Keratinocyte (primary cell): ENCODE results near the gene WDR82. TPM values are rescaled to one million over a fixed set of nuclear protein-coding genes. Genes with fewer than 3 reads are reported as not detected.

Experiments used
- DNase-seq: peaks from one replicate; pipeline ENCODE4 v3.0.0-alpha.2; 2011; ENCODE audit warnings: low read depth, missing footprints, low spot score
- FAIRE-seq: peaks from 2 replicates; lab custom pipeline; 2011; peaks lifted over from hg19 to GRCh38; lab: Jason Lieb, UNC
- H2AFZ ChIP-seq: 2 replicates; pipeline ENCODE4 v1.6.0; 2012; ENCODE audit warnings: low read length, control low read depth, inconsistent platforms; ENCODE audit not compliant: control insufficient read depth
- H3K27ac ChIP-seq: 2 replicates; pipeline ENCODE4 v1.5.1; 2011; ENCODE audit warnings: low read length; ENCODE audit not compliant: control insufficient read depth, insufficient read depth
- H3K27me3 ChIP-seq: 3 replicates; pipeline ENCODE4 v1.6.0; 2011; ENCODE audit warnings: low read length; ENCODE audit not compliant: control insufficient read depth, insufficient read depth; ENCODE audit errors: extremely low read depth
- H3K36me3 ChIP-seq, 2 experiments: 2 replicates in 1 of 2; 3 replicates in 1 of 2; pipeline ENCODE4 v1.5.1; 2011; ENCODE audit warnings: low read length in 2 of 2, mild to moderate bottlenecking in 1 of 2; ENCODE audit not compliant: control insufficient read depth in 2 of 2, insufficient read depth in 2 of 2; ENCODE audit errors: extremely low read depth in 1 of 2
- H3K4me1 ChIP-seq: 3 replicates; pipeline ENCODE4 v1.5.1; 2011; ENCODE audit warnings: low read length; ENCODE audit not compliant: control insufficient read depth, insufficient read depth; ENCODE audit errors: extremely low read depth
- H3K4me2 ChIP-seq: 3 replicates; pipeline ENCODE4 v1.6.0; 2011; ENCODE audit warnings: low read depth, low read length; ENCODE audit not compliant: control insufficient read depth, insufficient read depth; ENCODE audit errors: extremely low read depth
- H3K4me3 ChIP-seq, 3 experiments: fragments of 200-600 bp in 1 of 3; sonication (generic) in 1 of 3; 2 replicates in 2 of 3; 3 replicates in 1 of 3; pipeline ENCODE4 v1.5.1; 2011 to 2016; ENCODE audit warnings: low read length in 3 of 3, mild to moderate bottlenecking in 3 of 3, control low read depth in 2 of 3, inconsistent platforms in 1 of 3, low read depth in 1 of 3, mixed read lengths in 1 of 3, mixed run types in 1 of 3, moderate library complexity in 1 of 3; ENCODE audit not compliant: control insufficient read depth in 2 of 3, insufficient read depth in 2 of 3; ENCODE audit errors: extremely low read depth in 1 of 3
- H3K79me2 ChIP-seq: 2 replicates; pipeline ENCODE4 v1.6.0; 2012; ENCODE audit warnings: low read length; ENCODE audit not compliant: control insufficient read depth, insufficient read depth
- H3K9ac ChIP-seq: 3 replicates; pipeline ENCODE4 v1.6.0; 2011; ENCODE audit warnings: low read length; ENCODE audit not compliant: control insufficient read depth, insufficient read depth; ENCODE audit errors: extremely low read depth
- H3K9me1 ChIP-seq: 3 replicates; pipeline ENCODE4 v1.6.0; 2011; ENCODE audit warnings: low read length; ENCODE audit not compliant: control insufficient read depth, insufficient read depth; ENCODE audit errors: extremely low read depth
- H3K9me3 ChIP-seq: 2 replicates; pipeline ENCODE4 v1.5.1; 2012; ENCODE audit warnings: low read depth, low read length; ENCODE audit not compliant: control insufficient read depth
- H4K20me1 ChIP-seq: 3 replicates; pipeline ENCODE4 v1.6.0; 2011; ENCODE audit warnings: low read length; ENCODE audit not compliant: control insufficient read depth, insufficient read depth; ENCODE audit errors: extremely low read depth
- EZH2 ChIP-seq: IDR thresholded peaks from one replicate; pipeline ENCODE4 v1.6.1; 2012; ENCODE audit warnings: inconsistent platforms, mild to moderate bottlenecking, low read length, moderate library complexity
- dilution Hi-C: fragments of 300-500 bp; cut with MboI; formaldehyde crosslinking; loops from one replicate; pipeline ENCODE4 v1.7.0; 2020; ENCODE audit warnings: low sequenced_read_pairs; ENCODE audit not compliant: extremely low pct_ligation_motif_present
- polyA plus RNA-seq, 5 experiments: library from polyadenylated mRNA; depleted of rRNA in 3 of 5; stranded (reverse) in 3 of 5; stranded (forward) in 1 of 5; unstranded in 1 of 5; fragments of >200 nt; gene quantifications; 1 replicate in 1 of 5; 2 replicates in 3 of 5; 3 replicates in 1 of 5; pipeline versions ENCODE4 v1.2.1 to v1.2.3, GENCODE V29; 2011 to 2012; ENCODE audit warnings: missing spikeins in 2 of 5, low read depth in 1 of 5, low replicate concordance in 1 of 5
- TF ChIP-seq, protein P1 (sequence below), 3 experiments: IDR thresholded peaks in 1 of 3; conservative IDR thresholded peaks in 1 of 3; optimal IDR thresholded peaks in 1 of 3; 2 replicates in 2 of 3; 3 replicates in 1 of 3; pipeline versions ENCODE3 to v1.5.1; 2011; ENCODE audit warnings: low read length in 3 of 3, mild to moderate bottlenecking in 3 of 3, moderate library complexity in 2 of 3, control low read depth in 1 of 3, inconsistent platforms in 1 of 3; ENCODE audit not compliant: insufficient read depth in 2 of 3; ENCODE audit errors: extremely low read depth in 1 of 3

The WDR82 gene
- polyA plus RNA-seq, 1 donor (not counting 4 experiments of a cell fraction or from before 2014, with no cell fraction given), result 75.1 TPM

GRCh38 chr3:52246728-52247408 lies 31.6 kb downstream of the WDR82 start:
- dilution Hi-C loops, result no loop called here
- no peak for DNase-seq
- no peak overlapping the region for H3K4me3 ChIP-seq
- no peaks in the 10 kb centered on the region for H3K9me3 ChIP-seq
- no peaks in the 10 kb centered on the region for H4K20me1 ChIP-seq
- H3K36me3 ChIP-seq, result peaks cover 11 to 16% of the 10 kb centered on the region in 2 experiments
- TF ChIP-seq EZH2, result no peak
- no peaks in the 10 kb centered on the region for H3K9me1 ChIP-seq
- no peak overlapping the region for H2AFZ ChIP-seq
- no peaks in the 10 kb centered on the region for H3K27me3 ChIP-seq
- no peak overlapping the region for H3K9ac ChIP-seq
- no peak for FAIRE-seq
- peaks cover 29% of the 10 kb centered on the region for H3K4me1 ChIP-seq
- no peaks in the 10 kb centered on the region for H3K79me2 ChIP-seq
- H3K27ac ChIP-seq, result no peak overlapping the region
- peak overlapping the region; percentile 69 for H3K4me2 ChIP-seq

GRCh38 chr3:52246264-52246620 lies 32.2 kb downstream of the WDR82 start:
- Histone ChIP-seq H3K9me1 (no peaks in the 10 kb centered on the region), H3K9ac (peak overlapping the region; percentile 44), H3K27ac (no peak overlapping the region), H3K4me3 (peak overlapping the region; percentile 13 to 58 (median 45)), H3K27me3 (no peaks in the 10 kb centered on the region), H4K20me1 (no peaks in the 10 kb centered on the region), H3K36me3 (peaks cover 11 to 16% of the 10 kb centered on the region in 2 experiments), H3K79me2 (no peaks in the 10 kb centered on the region), H2AFZ (peak overlapping the region; percentile 47), H3K4me1 (peaks cover 29% of the 10 kb centered on the region), H3K4me2 (peak overlapping the region; percentile 69), H3K9me3 (no peaks in the 10 kb centered on the region)
- dilution Hi-C loops, result no loop called here
- DNase-seq, result no peak
- TF ChIP-seq, protein P1, sequence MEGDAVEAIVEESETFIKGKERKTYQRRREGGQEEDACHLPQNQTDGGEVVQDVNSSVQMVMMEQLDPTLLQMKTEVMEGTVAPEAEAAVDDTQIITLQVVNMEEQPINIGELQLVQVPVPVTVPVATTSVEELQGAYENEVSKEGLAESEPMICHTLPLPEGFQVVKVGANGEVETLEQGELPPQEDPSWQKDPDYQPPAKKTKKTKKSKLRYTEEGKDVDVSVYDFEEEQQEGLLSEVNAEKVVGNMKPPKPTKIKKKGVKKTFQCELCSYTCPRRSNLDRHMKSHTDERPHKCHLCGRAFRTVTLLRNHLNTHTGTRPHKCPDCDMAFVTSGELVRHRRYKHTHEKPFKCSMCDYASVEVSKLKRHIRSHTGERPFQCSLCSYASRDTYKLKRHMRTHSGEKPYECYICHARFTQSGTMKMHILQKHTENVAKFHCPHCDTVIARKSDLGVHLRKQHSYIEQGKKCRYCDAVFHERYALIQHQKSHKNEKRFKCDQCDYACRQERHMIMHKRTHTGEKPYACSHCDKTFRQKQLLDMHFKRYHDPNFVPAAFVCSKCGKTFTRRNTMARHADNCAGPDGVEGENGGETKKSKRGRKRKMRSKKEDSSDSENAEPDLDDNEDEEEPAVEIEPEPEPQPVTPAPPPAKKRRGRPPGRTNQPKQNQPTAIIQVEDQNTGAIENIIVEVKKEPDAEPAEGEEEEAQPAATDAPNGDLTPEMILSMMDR (optimal IDR thresholded peaks at IDR 0.05 in 1 of 3, IDR thresholded peaks at IDR 0.05 in 1 of 3, conservative IDR thresholded peaks at IDR 0.05 in 1 of 3; ENCODE audit: extremely low read depth in 1 of 3, insufficient read depth in 2 of 3, low read length in 3 of 3), result no peak
- TF ChIP-seq EZH2, result no peak
- FAIRE-seq, result no peak
